Liver (tissue), 9 donors: ENCODE data around the gene AHNAK2. TPM values are rescaled to one million over a fixed set of nuclear protein-coding genes. Genes with fewer than 3 reads are reported as not detected.
"Not testable (repeated sequence)": the region's sequence is repeated elsewhere in the genome, so short reads cannot be mapped to it uniquely, and the experiment has no call there.

Experiments
- DNase-seq: peaks from one replicate; pipeline ENCODE4 v3.0.0-alpha.2; 2017; ENCODE audit warnings: low spot score
- H3K27ac ChIP-seq, 2 donors: one replicate each; pipeline ENCODE4 v1.7.0; 2013; ENCODE audit warnings: inconsistent platforms in 2 of 2, low read length in 2 of 2, control low read depth in 1 of 2, low read depth in 1 of 2, mild to moderate bottlenecking in 1 of 2
- H3K27me3 ChIP-seq, 4 donors: one replicate each; pipeline versions ENCODE4 v1.6.1 to v1.7.0; 2013; ENCODE audit warnings: low read length in 3 of 4, inconsistent platforms in 1 of 4, mild to moderate bottlenecking in 1 of 4, moderate library complexity in 1 of 4; ENCODE audit not compliant: control insufficient read depth in 4 of 4, insufficient read depth in 4 of 4
- H3K36me3 ChIP-seq, 4 donors: one replicate each; pipeline versions ENCODE4 v1.6.1 to v1.7.0; 2013; ENCODE audit warnings: low read length in 3 of 4, mild to moderate bottlenecking in 3 of 4, low read depth in 1 of 4, moderate library complexity in 1 of 4; ENCODE audit not compliant: control insufficient read depth in 4 of 4, insufficient read depth in 3 of 4
- H3K4me1 ChIP-seq, 4 donors: one replicate each; pipeline versions ENCODE4 v1.6.1 to v1.7.0; 2013; ENCODE audit warnings: low read length in 3 of 4, mild to moderate bottlenecking in 3 of 4, moderate library complexity in 1 of 4; ENCODE audit not compliant: control insufficient read depth in 4 of 4, insufficient read depth in 4 of 4
- H3K4me3 ChIP-seq, 3 donors: one replicate each; pipeline versions ENCODE4 v1.6.1 to v1.7.0; 2013; ENCODE audit warnings: low read length in 3 of 3, control low read depth in 1 of 3, low read depth in 1 of 3, mild to moderate bottlenecking in 1 of 3
- H3K9ac ChIP-seq, 2 donors: one replicate each; pipeline ENCODE4 v1.7.0; 2013; ENCODE audit warnings: low read length in 2 of 2, mild to moderate bottlenecking in 2 of 2, moderate library complexity in 2 of 2, control low read depth in 1 of 2, low read depth in 1 of 2
- H3K9me3 ChIP-seq, 4 donors: one replicate each; pipeline versions ENCODE4 v1.6.1 to v1.7.0; 2013; ENCODE audit warnings: low read length in 3 of 4; ENCODE audit not compliant: control insufficient read depth in 4 of 4
- ATF3 ChIP-seq: IDR thresholded peaks from 2 replicates; pipeline ENCODE4 v1.6.1; 2016; ENCODE audit warnings: antibody characterized with exemption
- EGR1 ChIP-seq, 2 donors: IDR thresholded peaks; 2 replicates each; pipeline ENCODE4 v1.6.1; 2016 to 2018; ENCODE audit warnings: antibody characterized with exemption in 2 of 2, low read depth in 2 of 2
- FOXA1 ChIP-seq: IDR thresholded peaks from 2 replicates; pipeline ENCODE4 v1.6.1; 2016; ENCODE audit warnings: antibody characterized with exemption
- FOXA2 ChIP-seq: IDR thresholded peaks from 2 replicates; pipeline ENCODE4 v1.6.1; 2016; ENCODE audit warnings: antibody characterized with exemption
- GABPA ChIP-seq, 2 donors: IDR thresholded peaks in 1 of 2; conservative IDR thresholded peaks in 1 of 2; 2 replicates each; pipeline ENCODE4 v1.6.1; 2016; ENCODE audit warnings: antibody characterized with exemption in 2 of 2, mild to moderate bottlenecking in 1 of 2, moderate library complexity in 1 of 2
- HNF4A ChIP-seq, 2 donors: conservative IDR thresholded peaks; 2 replicates each; pipeline ENCODE4 v1.6.1; 2016; ENCODE audit warnings: antibody characterized with exemption in 2 of 2, mild to moderate bottlenecking in 2 of 2
- MAX ChIP-seq: IDR thresholded peaks from 2 replicates; pipeline ENCODE4 v1.6.1; 2016; ENCODE audit warnings: antibody characterized with exemption
- NR2F2 ChIP-seq: IDR thresholded peaks from 2 replicates; pipeline ENCODE4 v1.6.1; 2016; ENCODE audit warnings: antibody characterized with exemption
- RAD21 ChIP-seq, 2 donors: IDR thresholded peaks; 2 replicates each; pipeline ENCODE4 v1.6.1; 2016; ENCODE audit warnings: antibody characterized with exemption in 2 of 2, mild to moderate bottlenecking in 2 of 2
- REST ChIP-seq: IDR thresholded peaks from 2 replicates; pipeline ENCODE4 v1.6.1; 2016; ENCODE audit warnings: antibody characterized with exemption, mild to moderate bottlenecking
- RXRA ChIP-seq, 2 donors: IDR thresholded peaks; 2 replicates each; pipeline ENCODE4 v1.6.1; 2017 to 2018; ENCODE audit warnings: antibody characterized with exemption in 2 of 2, mild to moderate bottlenecking in 1 of 2
- SP1 ChIP-seq: IDR thresholded peaks from 2 replicates; pipeline ENCODE4 v1.6.1; 2018; ENCODE audit warnings: antibody characterized with exemption, mild to moderate bottlenecking
- TAF1 ChIP-seq: conservative IDR thresholded peaks from 2 replicates; pipeline ENCODE4 v1.6.1; 2016; ENCODE audit warnings: antibody characterized with exemption, mild to moderate bottlenecking
- ZBTB33 ChIP-seq: IDR thresholded peaks from 2 replicates; pipeline ENCODE4 v1.6.1; 2016; ENCODE audit warnings: antibody characterized with exemption
- WGBS: extraction: QIAGEN DNeasy Blood & Tissue Kit; methylation state at CpG from one replicate; pipeline ENCODE4 v1.1.7; 2013; 5-methylcytosine and 5-hydroxymethylcytosine counted together
- polyA plus RNA-seq, 2 donors: library from polyadenylated mRNA; stranded (reverse) in 1 of 2; unstranded in 1 of 2; fragments of 200-250 nt in 1 of 2; fragments of >200 nt in 1 of 2; fragmentation: Nextera tagmentation in 1 of 2; extraction: Ambion mirVana in 1 of 2; gene quantifications; one replicate each; pipeline versions ENCODE4 v1.2.1 to v1.2.3, GENCODE V29; 2013 to 2015
- total RNA-seq, 2 donors: library from RNA; depleted of rRNA; stranded (reverse); fragments of >200 nt; gene quantifications; one replicate each; pipeline ENCODE4 v1.2.3, GENCODE V29; 2014
- donor health status: healthy.
- donor health status: healthy.
- donor health status: healthy.
- donor health status: healthy.
- donor health status: healthy.

AHNAK2 gene
- total and polyA plus RNA-seq, 4 donors, result 0.05 to 2.6 (median 1.2) TPM

GRCh38 chr14:104953097-104953496, 25.1 kb downstream of the AHNAK2 start:
- DNase-seq, result no peak
- H3K27me3 ChIP-seq, result no peaks in the 10 kb centered on the region
- no peaks in the 10 kb centered on the region for H3K36me3 ChIP-seq
- no peak overlapping the region for H3K9ac ChIP-seq
- H3K4me1 ChIP-seq, result no peaks in the 10 kb centered on the region
- 88% methylated on average over 13 of the region's 13 CpGs for WGBS
- H3K27ac ChIP-seq, result no peak overlapping the region
- no peak overlapping the region for H3K4me3 ChIP-seq
- TF ChIP-seq REST (no peak), RAD21 (IDR thresholded peaks at IDR 0.05) (no peak), SP1 (no peak), RXRA (IDR thresholded peaks at IDR 0.05) (no peak), TAF1 (no peak), GABPA (IDR thresholded peaks at IDR 0.05 in 1 of 2, conservative IDR thresholded peaks at IDR 0.05 in 1 of 2) (no peak), MAX (no peak), NR2F2 (no peak), HNF4A (conservative IDR thresholded peaks at IDR 0.05) (no peak), ATF3 (no peak), FOXA2 (no peak), ZBTB33 (no peak), EGR1 (IDR thresholded peaks at IDR 0.05; ENCODE audit: low read depth in 2 of 2) (no peak), FOXA1 (no peak)
- H3K9me3 ChIP-seq, result no peaks in the 10 kb centered on the region

GRCh38 chr14:104951863-104952657, 26.1 kb downstream of the AHNAK2 start:
- not testable (repeated sequence) for H3K36me3 ChIP-seq, H3K9me3 ChIP-seq, H3K27ac ChIP-seq, H3K9ac ChIP-seq, H3K27me3 ChIP-seq, H3K4me1 ChIP-seq, DNase-seq, H3K4me3 ChIP-seq
- WGBS, result 88% methylated on average over 28 of the region's 28 CpGs

- H3K36me3 ChIP-seq, H3K4me1 ChIP-seq, H3K4me3 ChIP-seq, H3K9ac ChIP-seq, DNase-seq, H3K27me3 ChIP-seq, H3K9me3 ChIP-seq, H3K27ac ChIP-seq: not testable (repeated sequence)
- 94% methylated on average over 15 of the region's 15 CpGs for WGBS
Measured at GRCh38 chr14:104950701-104951100, 27.5 kb downstream of the AHNAK2 start.
